HL-60 (cell line): ENCODE results near the gene PRKG2.

Experiments
- GABPA ChIP-seq: IDR thresholded peaks from 2 replicates; pipeline ENCODE4 v1.6.1; 2012; ENCODE audit warnings: low read depth
- POLR2AphosphoS5 ChIP-seq: IDR thresholded peaks from 2 replicates; pipeline ENCODE4 v1.6.1; 2012; ENCODE audit warnings: low read depth
- TF ChIP-seq, protein P1 (sequence below): IDR thresholded peaks from one replicate; pipeline ENCODE4 v1.5.1; 2011; ENCODE audit warnings: low read length, control low read depth, inconsistent platforms; ENCODE audit not compliant: insufficient read depth
- TF ChIP-seq, protein P2 (sequence below): IDR thresholded peaks from 2 replicates; pipeline ENCODE4 v1.6.1; 2012; ENCODE audit warnings: low read depth; ENCODE audit not compliant: insufficient replicate concordance

DNA sequence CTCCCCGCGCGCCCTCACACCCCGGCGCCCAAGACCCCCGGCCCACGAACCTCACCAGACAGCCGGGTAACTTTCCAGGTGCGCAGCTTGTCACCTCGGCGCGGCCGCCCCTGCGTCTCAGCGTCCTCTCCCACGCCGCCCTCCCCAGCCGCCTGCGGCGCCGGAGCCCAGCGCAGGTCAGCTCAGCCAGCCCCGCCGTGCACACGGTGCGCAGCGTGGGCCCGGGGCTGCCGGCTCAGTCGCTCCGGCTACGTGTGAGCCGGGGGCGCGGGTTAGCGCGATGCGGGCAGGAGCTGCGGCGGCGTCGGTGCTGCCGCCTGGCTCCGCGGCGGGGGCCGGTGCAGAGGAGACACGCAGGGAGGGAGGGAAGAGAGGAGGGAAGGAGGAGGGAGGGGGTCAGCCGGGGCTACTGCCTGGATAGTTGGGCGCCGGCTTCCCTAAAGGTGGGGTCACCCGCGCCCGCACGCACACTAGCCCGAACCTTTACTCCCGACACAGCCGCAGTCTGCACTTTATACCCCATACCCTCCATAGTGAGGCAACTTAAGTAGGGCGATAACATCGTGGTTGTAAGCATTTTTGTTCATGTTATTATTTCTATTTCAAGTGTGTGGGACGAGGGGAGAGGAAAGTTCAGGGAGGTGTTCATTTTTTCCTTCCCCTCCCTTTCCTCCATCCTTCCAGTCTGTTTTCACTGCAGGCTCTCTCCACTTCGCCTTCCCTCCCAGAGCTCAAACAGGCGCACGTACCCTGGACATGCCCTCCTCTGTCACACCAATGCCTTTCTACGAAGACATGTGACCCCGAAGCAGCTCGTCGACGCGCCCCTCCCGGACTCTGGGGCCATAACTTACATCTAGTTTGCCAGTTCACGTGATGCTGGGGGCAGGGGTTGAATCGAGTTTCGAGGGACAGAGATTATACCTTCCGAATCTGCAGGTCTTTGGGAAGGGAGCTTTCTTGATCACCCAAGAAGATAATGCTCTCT lies at the start of gene PRKG2:
- TF ChIP-seq, protein P1, sequence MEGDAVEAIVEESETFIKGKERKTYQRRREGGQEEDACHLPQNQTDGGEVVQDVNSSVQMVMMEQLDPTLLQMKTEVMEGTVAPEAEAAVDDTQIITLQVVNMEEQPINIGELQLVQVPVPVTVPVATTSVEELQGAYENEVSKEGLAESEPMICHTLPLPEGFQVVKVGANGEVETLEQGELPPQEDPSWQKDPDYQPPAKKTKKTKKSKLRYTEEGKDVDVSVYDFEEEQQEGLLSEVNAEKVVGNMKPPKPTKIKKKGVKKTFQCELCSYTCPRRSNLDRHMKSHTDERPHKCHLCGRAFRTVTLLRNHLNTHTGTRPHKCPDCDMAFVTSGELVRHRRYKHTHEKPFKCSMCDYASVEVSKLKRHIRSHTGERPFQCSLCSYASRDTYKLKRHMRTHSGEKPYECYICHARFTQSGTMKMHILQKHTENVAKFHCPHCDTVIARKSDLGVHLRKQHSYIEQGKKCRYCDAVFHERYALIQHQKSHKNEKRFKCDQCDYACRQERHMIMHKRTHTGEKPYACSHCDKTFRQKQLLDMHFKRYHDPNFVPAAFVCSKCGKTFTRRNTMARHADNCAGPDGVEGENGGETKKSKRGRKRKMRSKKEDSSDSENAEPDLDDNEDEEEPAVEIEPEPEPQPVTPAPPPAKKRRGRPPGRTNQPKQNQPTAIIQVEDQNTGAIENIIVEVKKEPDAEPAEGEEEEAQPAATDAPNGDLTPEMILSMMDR, result no peak
- TF ChIP-seq POLR2AphosphoS5 (no peak), GABPA (no peak)
- TF ChIP-seq, protein P2, sequence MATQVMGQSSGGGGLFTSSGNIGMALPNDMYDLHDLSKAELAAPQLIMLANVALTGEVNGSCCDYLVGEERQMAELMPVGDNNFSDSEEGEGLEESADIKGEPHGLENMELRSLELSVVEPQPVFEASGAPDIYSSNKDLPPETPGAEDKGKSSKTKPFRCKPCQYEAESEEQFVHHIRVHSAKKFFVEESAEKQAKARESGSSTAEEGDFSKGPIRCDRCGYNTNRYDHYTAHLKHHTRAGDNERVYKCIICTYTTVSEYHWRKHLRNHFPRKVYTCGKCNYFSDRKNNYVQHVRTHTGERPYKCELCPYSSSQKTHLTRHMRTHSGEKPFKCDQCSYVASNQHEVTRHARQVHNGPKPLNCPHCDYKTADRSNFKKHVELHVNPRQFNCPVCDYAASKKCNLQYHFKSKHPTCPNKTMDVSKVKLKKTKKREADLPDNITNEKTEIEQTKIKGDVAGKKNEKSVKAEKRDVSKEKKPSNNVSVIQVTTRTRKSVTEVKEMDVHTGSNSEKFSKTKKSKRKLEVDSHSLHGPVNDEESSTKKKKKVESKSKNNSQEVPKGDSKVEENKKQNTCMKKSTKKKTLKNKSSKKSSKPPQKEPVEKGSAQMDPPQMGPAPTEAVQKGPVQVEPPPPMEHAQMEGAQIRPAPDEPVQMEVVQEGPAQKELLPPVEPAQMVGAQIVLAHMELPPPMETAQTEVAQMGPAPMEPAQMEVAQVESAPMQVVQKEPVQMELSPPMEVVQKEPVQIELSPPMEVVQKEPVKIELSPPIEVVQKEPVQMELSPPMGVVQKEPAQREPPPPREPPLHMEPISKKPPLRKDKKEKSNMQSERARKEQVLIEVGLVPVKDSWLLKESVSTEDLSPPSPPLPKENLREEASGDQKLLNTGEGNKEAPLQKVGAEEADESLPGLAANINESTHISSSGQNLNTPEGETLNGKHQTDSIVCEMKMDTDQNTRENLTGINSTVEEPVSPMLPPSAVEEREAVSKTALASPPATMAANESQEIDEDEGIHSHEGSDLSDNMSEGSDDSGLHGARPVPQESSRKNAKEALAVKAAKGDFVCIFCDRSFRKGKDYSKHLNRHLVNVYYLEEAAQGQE, result no peak
